PC-3 (cell line): ENCODE results near the gene TRPT1. TPM values are rescaled to one million over a fixed set of nuclear protein-coding genes. Genes with fewer than 3 reads are reported as not detected.

ENCODE experiments used
- ATAC-seq: fragments of 200-7000 bp; cut with Tn5 transposase; 2 replicates; pipeline ENCODE4 v1.9.1; 2020; ENCODE audit warnings: mild to moderate bottlenecking, moderate library complexity
- BruUV-seq: library from RNA; stranded (reverse); fragments of 400-500 nt; replicated peaks from 2 replicates; lab custom pipeline; 2021; lab: Mats Ljungman, UMichigan
- CTCF ChIA-PET: fragments of 300-600 bp; sonication (Branson Sonifier 250); formaldehyde crosslinking; loops from one replicate; lab custom pipeline; 2022; ENCODE audit warnings: antibody characterized with exemption; lab: Charles Lee
- POLR2A ChIA-PET: fragments of 300-600 bp; sonication (Branson Sonifier 250); formaldehyde crosslinking; loops from one replicate; lab custom pipeline; 2022; ENCODE audit warnings: antibody characterized with exemption; ENCODE audit not compliant: unreplicated experiment; lab: Charles Lee
- DNase-seq: peaks from one replicate; pipeline ENCODE4 v3.0.0-alpha.2; 2015
- H2AFZ ChIP-seq: fragments of 300-600 bp; sonication (generic); 2 replicates; pipeline ENCODE4 v1.6.0; 2016; ENCODE audit warnings: antibody characterized with exemption, low read length
- H3F3A ChIP-seq: fragments of 300-600 bp; sonication (generic); one replicate; pipeline ENCODE4 v1.6.0; 2017; ENCODE audit warnings: antibody characterized with exemption, low read length, control low read depth, mild to moderate bottlenecking; ENCODE audit not compliant: unreplicated experiment
- H3K27ac ChIP-seq: fragments of 300-600 bp; sonication (generic); 2 replicates; pipeline ENCODE4 v1.5.1; 2016; ENCODE audit warnings: mild to moderate bottlenecking, low read length
- H3K27me3 ChIP-seq: fragments of 300-600 bp; sonication (generic); 2 replicates; pipeline ENCODE4 v1.6.1; 2016; ENCODE audit warnings: low read length, mixed read lengths
- H3K36me3 ChIP-seq: fragments of 300-600 bp; sonication (generic); 2 replicates; pipeline ENCODE4 v1.6.1; 2016; ENCODE audit warnings: low read depth, mixed run types, low read length, mixed read lengths
- H3K4me1 ChIP-seq: fragments of 300-600 bp; sonication (generic); 2 replicates; pipeline ENCODE4 v1.5.1; 2016; ENCODE audit warnings: low read length; ENCODE audit not compliant: insufficient read depth
- H3K4me2 ChIP-seq: fragments of 300-600 bp; sonication (generic); 2 replicates; pipeline ENCODE4 v1.6.0; 2016; ENCODE audit warnings: low read length
- H3K4me3 ChIP-seq: fragments of 300-600 bp; sonication (generic); 2 replicates; pipeline ENCODE4 v1.5.1; 2016; ENCODE audit warnings: mild to moderate bottlenecking, low read length, mixed read lengths
- H3K79me2 ChIP-seq: fragments of 300-600 bp; sonication (generic); 2 replicates; pipeline ENCODE4 v1.6.1; 2017; ENCODE audit warnings: low read length, mixed read lengths
- H3K9ac ChIP-seq: fragments of 300-600 bp; sonication (generic); 2 replicates; pipeline ENCODE4 v1.6.0; 2016; ENCODE audit warnings: mild to moderate bottlenecking, low read length
- H3K9me2 ChIP-seq: fragments of 300-600 bp; sonication (generic); replicated peaks from 2 replicates; pipeline ENCODE4 v1.6.1; 2016; ENCODE audit warnings: mixed run types, low read length, mixed read lengths
- H3K9me3 ChIP-seq: fragments of 300-600 bp; sonication (generic); 2 replicates; pipeline ENCODE4 v1.6.1; 2016; ENCODE audit warnings: low read length, mixed read lengths
- H4K20me1 ChIP-seq: fragments of 300-600 bp; sonication (generic); 2 replicates; pipeline ENCODE4 v1.6.1; 2016; ENCODE audit warnings: low read length, mixed read lengths
- CTCF ChIP-seq: fragments of 300-600 bp; sonication (generic); conservative IDR thresholded peaks from 2 replicates; pipeline ENCODE4 v1.5.1; 2017; ENCODE audit warnings: antibody characterized with exemption, low read depth, mild to moderate bottlenecking, low read length
- EZH2 ChIP-seq: fragments of 300-600 bp; sonication (generic); IDR thresholded peaks from one replicate; pipeline ENCODE4 v1.6.1; 2017; ENCODE audit warnings: antibody characterized with exemption, mild to moderate bottlenecking, low read length; ENCODE audit not compliant: unreplicated experiment
- EZH2phosphoT487 ChIP-seq: fragments of 300-600 bp; sonication (generic); IDR thresholded peaks from 2 replicates; pipeline ENCODE4 v1.6.1; 2018; ENCODE audit warnings: mild to moderate bottlenecking, antibody characterized with exemption, low read length, borderline replicate concordance
- intact Hi-C: fragments of 100-400 bp; cut with micrococcal nuclease; formaldehyde crosslinking; loops from 2 replicates; pipeline ENCODE4 v1.9.0; 2023
- total RNA-seq: library from RNA; depleted of rRNA; stranded (reverse); fragments of >200 nt; gene quantifications from 2 replicates; pipeline ENCODE4 v1.2.3, GENCODE V29; 2014

The TRPT1 gene
- total RNA-seq, 1 experiment from 2014 or later: 57.7 TPM

- no peak within 1 kb of the TSS for H2AFZ ChIP-seq
These were observed 19.3 kb downstream of the TRPT1 start, which contains the start of gene FERMT3 for GRCh38 chr11:64206457-64207255. TSS of gene FERMT3 (plus strand) at chr11:64206721. CDS start at chr11:64207365, 644 bp downstream.

GRCh38 chr11:64204464-64204989, 21.5 kb downstream of the TRPT1 start:
- BruUV-seq: no TSS peak
- Histone ChIP-seq H4K20me1 (peaks cover 7% of the 10 kb centered on the region; the same call in 1 of the 2 replicates), H3K9ac (no peak overlapping the region), H3K4me3 (no peak overlapping the region), H3K4me2 (no peak overlapping the region), H3K79me2 (peaks cover 9% of the 10 kb centered on the region; the same call in 1 of the 2 replicates), H3K27ac (no peak overlapping the region), H3F3A (peaks cover 4% of the 10 kb centered on the region), H3K9me3 (no peaks in the 10 kb centered on the region), H3K4me1 (0 out of 2 replicates have a peak, but pooled peaks cover 3% of the 10 kb centered on the region), H3K36me3 (peaks cover 68% of the 10 kb centered on the region), H3K9me2 (no peaks in the 10 kb centered on the region), H3K27me3 (no peaks in the 10 kb centered on the region), H2AFZ (no peak overlapping the region)
- DNase-seq (peak; percentile 98), ATAC-seq (peak; percentile 73)
- TF ChIP-seq EZH2phosphoT487 (no peak), CTCF (peak; percentile 96)
- intact Hi-C loops: loop anchor here (1.0 to 2.0 kb wide), 3 partner anchors 22 to 100 kb away; partner anchors contain the start of genes ESRRA, NUDT22, PLCB3 and TRPT1
- CTCF ChIA-PET: interaction anchor here (0.5 to 1.6 kb wide), 17 partner anchors 9 to 151 kb away, joined by 3 to 15 read pairs (median 5); partner anchors contain the start of genes DNAJC4, FKBP2, NUDT22 and PRDX5
- POLR2A ChIA-PET: interaction anchor here (0.7 to 1.1 kb wide), 2 partner anchors 19 to 121 kb away, joined by 6 to 10 read pairs; partner anchors contain the start of gene STIP1

More at GRCh38 chr11:64206457-64207255, 19.3 kb downstream of the TRPT1 start, which contains the start of gene FERMT3:
- Histone ChIP-seq H3K9me2 (no peaks in the 10 kb centered on the region), H3K4me2 (no peak within 1 kb of the TSS), H3K9ac (no peak within 1 kb of the TSS), H3F3A (peaks cover 4% of the 10 kb centered on the region), H3K36me3 (peaks cover 48% of the 10 kb centered on the region), H3K4me3 (no peak within 1 kb of the TSS), H3K9me3 (no peaks in the 10 kb centered on the region), H3K27me3 (no peaks in the 10 kb centered on the region), H4K20me1 (peaks cover 7% of the 10 kb centered on the region; the same call in 1 of the 2 replicates), H3K79me2 (no peaks in the 10 kb centered on the region), H3K27ac (no peak within 1 kb of the TSS), H3K4me1 (0 out of 2 replicates have a peak, but pooled peaks cover 3% of the 10 kb centered on the region)
- TF ChIP-seq EZH2: no peak
- TF ChIP-seq CTCF: no peak
- TF ChIP-seq EZH2phosphoT487: no peak
- BruUV-seq: no TSS peak
- ChIA-PET POLR2A (no interaction called here), CTCF (interaction anchor here (0.7 kb wide), 1 partner anchor 45 kb away, joined by 7 read pairs; no protein-coding TSS in a partner anchor)
- ATAC-seq (no peak), DNase-seq (no peak)
- intact Hi-C loops: no loop called here
